KOPT-K1 (cell line): ENCODE measurements around the gene CCDC78.

Experiments
- H3K27ac ChIP-seq: fragments of 200-600 bp; sonication (generic); 2 replicates; pipeline ENCODE4 v1.5.1; 2016; ENCODE audit warnings: antibody characterized with exemption, mild to moderate bottlenecking, low read depth, low read length; ENCODE audit not compliant: poor library complexity, severe bottlenecking
- H3K36me3 ChIP-seq: fragments of 200-600 bp; sonication (generic); 2 replicates; pipeline ENCODE4 v1.5.1; 2017; ENCODE audit warnings: antibody characterized with exemption, mild to moderate bottlenecking, low read length, moderate library complexity; ENCODE audit not compliant: insufficient read depth
- H3K9me3 ChIP-seq: fragments of 200-600 bp; sonication (generic); 2 replicates; pipeline ENCODE4 v1.5.1; 2017; ENCODE audit warnings: antibody characterized with exemption, low read length, mild to moderate bottlenecking; ENCODE audit not compliant: insufficient read depth, poor library complexity, severe bottlenecking

CCDC78 gene

DNA sequence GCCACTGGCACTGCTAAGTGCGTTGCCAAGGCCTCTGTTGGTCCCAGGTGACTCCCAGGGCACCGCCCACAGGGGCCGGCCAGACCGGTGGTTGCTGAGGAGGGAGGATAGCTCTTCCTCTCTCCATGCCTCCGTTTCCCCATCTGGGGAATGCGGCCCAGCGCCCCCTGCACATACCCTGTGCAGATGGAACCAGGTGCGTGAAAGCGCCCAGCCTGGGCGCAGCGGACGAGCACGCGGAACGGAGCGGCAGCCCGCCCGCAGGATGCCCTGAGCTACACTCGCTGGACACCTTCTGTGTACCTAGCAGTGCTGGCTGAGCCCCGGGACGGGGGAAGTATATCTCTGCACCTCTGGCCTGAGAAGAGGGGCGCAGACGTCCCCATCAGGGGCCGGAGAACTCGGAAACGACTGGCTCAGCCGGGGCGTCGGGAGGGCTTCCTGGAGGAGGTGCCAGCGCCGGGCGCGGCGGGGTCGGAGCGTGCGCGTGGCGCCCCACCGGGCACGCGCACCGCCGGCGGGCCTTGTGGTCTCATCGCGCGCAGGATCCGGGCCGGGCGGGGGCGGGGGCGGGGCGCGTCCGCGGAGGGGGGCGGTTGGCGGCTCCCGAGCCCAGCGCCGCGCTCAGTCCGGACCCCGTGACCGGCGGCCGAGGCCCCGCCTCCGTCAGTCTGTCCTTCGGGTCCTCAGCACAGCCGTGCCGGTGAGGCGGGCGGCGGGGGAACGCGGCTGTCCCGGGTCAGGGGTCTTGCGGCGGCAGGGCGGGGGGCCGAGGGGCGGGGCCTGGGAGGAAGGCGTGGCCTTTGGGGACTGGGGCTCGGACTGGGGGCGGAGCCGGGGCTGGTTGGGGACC lies at the start of gene CCDC78, which contains the start of gene HAGHL:
CCDC78 (minus strand) TSS at position 6 of the 853 bp plus-strand sequence. CDS start 76 bp downstream, outside the sequence.
HAGHL (plus strand) TSS at position 669 of the 853 bp plus-strand sequence. CDS start 404 bp downstream, outside the sequence.
- Histone ChIP-seq H3K9me3 (no peaks in the 10 kb centered on the region), H3K36me3 (no peaks in the 10 kb centered on the region), H3K27ac (no peak within 1 kb of the TSS)

DNA sequence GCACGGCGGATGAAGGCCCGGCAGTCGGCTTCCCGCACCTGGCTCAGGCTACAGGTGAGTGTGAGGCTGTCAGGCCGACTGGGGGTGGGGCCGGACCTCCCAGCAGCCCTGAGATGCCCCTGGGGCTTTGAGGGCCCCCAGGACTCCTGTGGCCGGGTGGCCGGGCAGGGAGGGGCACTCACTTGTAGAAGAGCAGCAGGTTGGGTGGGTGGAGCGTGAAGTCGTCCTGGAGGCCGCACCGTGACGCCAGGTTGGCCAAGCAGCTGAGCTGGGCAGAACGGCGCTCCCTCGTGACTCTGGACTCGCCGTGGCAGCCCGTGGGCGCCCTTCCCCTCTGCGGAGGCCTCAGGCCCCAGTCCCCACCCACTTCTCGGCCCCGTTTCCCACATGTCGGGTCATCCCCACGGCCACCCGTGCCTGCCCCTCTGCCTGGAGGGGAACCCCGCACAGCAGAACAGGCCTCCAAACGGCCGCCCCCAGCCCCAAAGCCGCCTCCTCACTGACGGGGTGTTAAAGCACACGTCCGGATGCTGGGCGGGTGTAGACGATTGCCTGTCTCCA lies 49.1 kb upstream of the CCDC78 start:
- Histone ChIP-seq H3K27ac (no peak overlapping the region), H3K9me3 (no peaks in the 10 kb centered on the region), H3K36me3 (no peaks in the 10 kb centered on the region)

DNA sequence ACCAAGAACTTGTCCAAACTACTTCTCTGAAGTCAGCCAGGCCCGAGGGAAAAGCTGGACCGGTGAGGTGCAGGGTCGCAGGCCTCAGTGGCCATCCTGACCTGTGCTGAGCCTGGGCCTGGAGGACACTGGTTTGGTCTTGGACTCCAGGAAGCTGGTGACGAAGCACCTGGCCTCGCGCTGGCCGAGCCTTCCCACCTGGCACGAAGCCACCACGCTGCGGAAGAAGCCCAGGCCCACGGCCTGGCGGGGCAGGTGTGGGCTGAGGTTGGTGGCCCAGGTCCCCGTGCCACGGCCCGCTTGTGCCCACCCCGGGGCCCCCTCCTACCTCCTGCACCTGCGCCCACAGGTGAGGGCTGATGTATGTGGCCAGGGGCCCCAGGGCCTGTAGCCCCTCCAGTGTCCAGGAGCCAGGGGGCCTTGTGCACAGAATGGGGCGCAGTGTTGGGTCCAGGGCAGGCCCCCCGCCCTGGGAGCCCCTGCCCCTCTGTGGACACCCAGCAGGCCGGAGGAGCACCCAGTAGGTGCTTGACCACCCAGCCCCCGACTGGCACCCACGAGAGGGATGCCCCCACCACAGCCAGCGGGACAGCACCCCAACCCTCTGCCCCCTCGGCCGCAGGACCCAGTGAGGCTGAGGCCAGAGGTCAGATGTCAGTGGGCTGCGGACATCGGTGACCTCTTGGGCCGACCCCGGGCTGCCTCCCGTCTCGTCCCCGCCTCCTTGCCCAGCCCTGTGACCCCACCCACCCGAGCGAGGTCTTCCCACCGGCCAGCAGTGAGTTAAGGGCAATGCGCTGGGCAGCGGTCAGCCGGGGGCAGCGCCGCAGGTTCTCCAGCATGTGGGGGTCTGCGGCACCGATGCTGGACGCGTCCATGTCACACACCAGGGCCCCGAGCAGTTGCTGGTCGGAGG lies 48.1 kb upstream of the CCDC78 start:
- H3K36me3 ChIP-seq = no peaks in the 10 kb centered on the region
- H3K9me3 ChIP-seq = no peaks in the 10 kb centered on the region
- no peak overlapping the region for H3K27ac ChIP-seq

DNA sequence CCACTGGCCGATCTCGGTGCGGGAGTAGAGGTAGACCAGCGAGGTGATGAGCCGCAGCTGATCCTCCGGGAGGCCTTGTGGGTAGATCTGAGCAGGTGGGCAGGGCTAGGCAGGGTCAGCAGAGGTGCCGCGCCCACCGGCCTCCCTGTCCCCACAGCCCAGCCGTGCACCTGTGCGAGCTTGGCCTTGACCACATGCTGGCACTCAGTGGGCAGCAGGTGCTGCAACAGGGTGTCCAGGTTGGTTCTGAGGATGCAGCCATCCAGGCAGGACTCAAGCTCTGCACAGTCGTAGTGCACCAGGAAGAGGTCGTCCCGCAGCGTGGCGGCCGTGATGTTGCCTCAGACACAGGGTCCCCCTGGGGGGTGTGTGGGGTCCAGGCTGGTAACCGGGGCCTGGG lies 46.7 kb upstream of the CCDC78 start:
- Histone ChIP-seq H3K9me3 (no peaks in the 10 kb centered on the region), H3K27ac (no peak overlapping the region)

DNA sequence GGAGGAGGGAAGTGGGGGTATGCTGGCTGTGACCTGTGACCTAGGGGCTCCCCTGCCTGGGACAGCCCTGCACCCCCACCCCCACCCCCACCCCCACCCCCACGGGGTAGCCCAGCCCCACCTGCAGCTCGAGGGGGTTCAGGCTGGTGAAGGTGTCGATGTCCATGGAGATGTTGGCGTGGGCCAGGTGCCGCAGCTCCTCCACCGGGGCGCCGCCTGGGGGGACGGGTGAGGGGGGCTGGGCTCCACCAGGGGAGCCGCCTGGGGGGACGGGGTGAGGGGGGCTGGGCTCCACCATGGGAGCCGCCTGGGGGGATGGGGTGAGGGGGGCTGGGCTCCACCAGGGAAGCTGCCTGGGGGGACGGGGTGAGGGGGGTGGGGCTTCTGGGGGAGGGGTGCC lies 44.2 kb upstream of the CCDC78 start:
- H3K27ac ChIP-seq = no peak overlapping the region
- H3K9me3 ChIP-seq = no peaks in the 10 kb centered on the region
- H3K36me3 ChIP-seq = no peaks in the 10 kb centered on the region

More for the DNA sequence above, 46.7 kb upstream of the CCDC78 start:
- no peaks in the 10 kb centered on the region for H3K36me3 ChIP-seq

DNA sequence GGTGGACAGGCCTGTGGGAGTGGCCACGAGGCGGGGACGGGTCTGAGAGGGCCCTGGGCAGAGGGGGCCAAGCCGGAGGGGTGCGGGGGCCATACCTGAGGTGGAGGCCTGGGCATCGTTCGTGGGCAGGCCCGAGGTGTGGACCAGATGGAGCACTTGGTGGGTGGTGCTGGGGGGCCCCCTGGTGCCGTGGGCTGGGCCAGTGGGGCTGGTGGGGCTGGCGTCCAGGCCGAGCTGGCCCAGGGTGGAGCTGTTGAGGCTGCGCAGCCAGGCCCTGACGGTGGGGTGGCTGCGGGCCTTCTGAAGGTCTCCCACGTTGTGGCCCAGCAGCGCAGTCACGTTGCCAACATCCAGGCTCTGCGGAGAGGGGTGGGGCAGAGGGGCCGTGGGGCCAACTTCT lies 43.7 kb upstream of the CCDC78 start:
- H3K36me3 ChIP-seq = no peaks in the 10 kb centered on the region
- H3K27ac ChIP-seq = no peak overlapping the region
- no peaks in the 10 kb centered on the region for H3K9me3 ChIP-seq

DNA sequence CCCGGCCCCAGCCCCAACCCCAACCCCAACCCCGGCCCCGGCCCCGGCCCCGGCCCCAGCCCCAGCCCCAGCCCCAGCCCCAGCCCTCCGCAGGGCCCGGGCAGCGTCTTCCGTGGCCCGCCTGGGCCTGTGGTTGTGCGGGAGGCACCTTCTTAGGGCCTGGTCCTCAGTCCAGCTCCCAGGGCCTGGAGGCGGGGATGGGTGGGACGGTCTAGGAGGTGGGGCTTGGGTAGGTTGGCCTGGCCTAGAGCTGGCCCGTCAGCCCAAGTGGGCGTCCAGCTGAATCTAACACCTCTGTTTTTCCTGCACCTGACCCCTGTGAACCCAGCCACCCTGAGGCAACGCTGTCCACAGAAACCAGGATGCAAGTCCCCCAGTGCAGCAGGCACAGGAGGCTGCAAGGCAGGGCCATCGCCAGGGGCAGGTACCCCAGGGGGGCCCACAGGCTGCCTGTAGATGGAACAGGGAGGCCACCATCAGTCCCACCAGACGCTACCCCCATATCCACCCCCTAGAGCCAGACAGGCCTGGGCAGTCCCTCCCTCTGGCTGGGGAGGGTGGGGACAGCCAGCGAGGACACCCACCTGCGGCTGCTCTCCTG lies 43.0 kb upstream of the CCDC78 start:
- H3K27ac ChIP-seq = no peak overlapping the region
- H3K36me3 ChIP-seq = no peaks in the 10 kb centered on the region
- no peaks in the 10 kb centered on the region for H3K9me3 ChIP-seq

DNA sequence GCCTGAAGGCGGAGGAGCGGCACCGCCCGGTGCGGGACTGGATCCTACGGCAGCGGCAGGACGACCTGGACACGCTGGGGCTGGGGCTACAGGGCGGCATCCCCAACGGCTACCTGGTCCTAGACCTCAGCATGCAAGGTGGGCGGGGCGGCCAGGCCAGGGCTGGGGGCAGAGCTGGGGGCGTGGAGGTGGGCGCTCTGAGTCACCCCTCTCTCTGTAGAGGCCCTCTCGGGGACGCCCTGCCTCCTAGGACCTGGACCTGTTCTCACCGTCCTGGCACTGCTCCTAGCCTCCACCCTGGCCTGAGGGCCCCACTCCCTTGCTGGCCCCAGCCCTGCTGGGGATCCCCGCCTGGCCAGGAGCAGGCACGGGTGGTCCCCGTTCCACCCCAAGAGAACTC lies 42.2 kb upstream of the CCDC78 start:
- no peaks in the 10 kb centered on the region for H3K9me3 ChIP-seq
- H3K27ac ChIP-seq = no peak overlapping the region
- H3K36me3 ChIP-seq = no peaks in the 10 kb centered on the region

DNA sequence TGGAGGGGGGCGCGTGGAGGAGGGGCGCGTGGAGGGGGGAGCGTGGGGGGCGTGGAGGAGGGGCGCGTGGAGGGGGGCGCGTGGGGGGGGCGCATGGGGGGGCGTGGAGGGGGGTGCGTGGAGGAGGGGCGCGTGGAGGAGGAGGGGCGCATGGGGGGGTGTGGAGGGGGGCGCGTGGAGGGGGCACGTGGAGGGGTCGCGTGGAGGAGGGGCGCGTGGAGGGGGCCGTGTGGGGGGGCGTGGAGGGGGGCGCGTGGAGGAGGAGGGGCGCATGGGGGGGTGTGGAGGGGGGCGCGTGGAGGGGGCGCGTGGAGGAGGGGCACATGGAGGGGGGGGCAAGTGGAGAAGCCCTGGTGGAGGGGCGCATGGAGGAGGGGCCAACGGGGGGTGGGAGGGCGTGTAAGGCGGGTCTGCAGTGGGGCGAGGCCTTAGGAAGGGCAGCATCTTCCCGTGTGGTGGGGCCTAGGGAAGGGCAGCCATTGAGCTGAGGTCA lies 41.5 kb upstream of the CCDC78 start:
- Histone ChIP-seq H3K36me3 (no peaks in the 10 kb centered on the region), H3K27ac (no peak overlapping the region), H3K9me3 (no peaks in the 10 kb centered on the region)

DNA sequence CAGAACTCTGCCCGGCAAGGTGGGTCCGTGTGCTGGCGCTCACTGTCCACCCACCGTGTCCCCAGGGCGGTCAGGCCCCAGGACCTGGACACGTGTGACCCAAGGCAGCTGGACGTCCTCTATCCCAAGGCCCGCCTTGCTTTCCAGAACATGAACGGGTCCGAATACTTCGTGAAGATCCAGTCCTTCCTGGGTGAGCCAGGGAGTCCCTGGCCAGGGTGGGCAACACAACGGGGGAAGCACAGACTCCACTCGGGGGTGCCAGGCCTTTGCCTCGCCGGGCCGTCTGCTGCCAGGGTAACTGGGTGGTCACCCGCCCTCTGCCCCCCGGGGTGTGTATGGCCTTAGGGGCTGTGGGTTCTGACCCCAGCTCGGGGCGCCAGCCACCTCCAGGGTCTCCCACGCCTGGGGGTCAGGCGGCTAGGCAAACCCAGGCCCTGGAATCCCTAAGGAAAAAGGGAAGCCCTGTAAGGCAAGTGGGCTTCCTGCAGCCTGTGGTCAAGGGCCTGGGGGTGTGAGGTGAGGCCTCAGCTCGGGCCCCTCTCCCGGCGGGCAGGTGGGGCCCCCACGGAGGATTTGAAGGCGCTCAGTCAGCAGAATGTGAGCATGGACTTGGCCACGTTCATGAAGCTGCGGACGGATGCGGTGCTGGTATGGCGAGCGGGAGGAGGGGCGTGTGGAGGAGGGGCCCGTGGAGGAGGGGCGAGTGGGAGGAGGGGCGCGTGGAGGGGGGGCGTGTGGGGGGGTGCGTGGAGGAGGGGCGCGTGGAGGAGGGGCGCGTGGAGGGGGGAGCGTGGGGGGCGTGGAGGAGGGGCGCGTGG lies 40.8 kb upstream of the CCDC78 start:
- no peaks in the 10 kb centered on the region for H3K9me3 ChIP-seq
- no peaks in the 10 kb centered on the region for H3K36me3 ChIP-seq
- no peak overlapping the region for H3K27ac ChIP-seq

DNA sequence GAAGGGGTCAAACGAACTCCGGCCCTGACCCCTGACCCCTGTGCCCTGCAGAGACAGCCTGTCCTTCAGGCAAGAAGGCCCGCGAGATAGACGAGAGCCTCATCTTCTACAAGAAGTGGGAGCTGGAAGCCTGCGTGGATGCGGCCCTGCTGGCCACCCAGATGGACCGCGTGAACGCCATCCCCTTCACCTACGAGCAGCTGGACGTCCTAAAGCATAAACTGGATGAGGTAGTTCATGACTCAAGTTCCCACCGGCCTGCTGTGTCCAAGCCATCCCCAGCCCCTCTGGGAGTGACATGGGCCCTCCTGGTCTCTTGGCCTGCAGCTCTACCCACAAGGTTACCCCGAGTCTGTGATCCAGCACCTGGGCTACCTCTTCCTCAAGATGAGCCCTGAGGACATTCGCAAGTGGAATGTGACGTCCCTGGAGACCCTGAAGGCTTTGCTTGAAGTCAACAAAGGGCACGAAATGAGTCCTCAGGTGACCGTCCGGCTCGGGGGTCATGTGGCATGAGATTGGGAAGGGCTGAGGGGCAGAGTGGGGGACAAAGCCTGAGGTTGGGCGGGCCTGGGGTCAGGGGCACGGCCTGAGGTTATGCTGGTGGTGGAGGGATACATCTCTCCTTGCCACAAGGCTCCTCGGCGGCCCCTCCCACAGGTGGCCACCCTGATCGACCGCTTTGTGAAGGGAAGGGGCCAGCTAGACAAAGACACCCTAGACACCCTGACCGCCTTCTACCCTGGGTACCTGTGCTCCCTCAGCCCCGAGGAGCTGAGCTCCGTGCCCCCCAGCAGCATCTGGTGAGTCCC lies 40.0 kb upstream of the CCDC78 start:
- H3K9me3 ChIP-seq = no peaks in the 10 kb centered on the region
- no peaks in the 10 kb centered on the region for H3K36me3 ChIP-seq
- no peak overlapping the region for H3K27ac ChIP-seq

DNA sequence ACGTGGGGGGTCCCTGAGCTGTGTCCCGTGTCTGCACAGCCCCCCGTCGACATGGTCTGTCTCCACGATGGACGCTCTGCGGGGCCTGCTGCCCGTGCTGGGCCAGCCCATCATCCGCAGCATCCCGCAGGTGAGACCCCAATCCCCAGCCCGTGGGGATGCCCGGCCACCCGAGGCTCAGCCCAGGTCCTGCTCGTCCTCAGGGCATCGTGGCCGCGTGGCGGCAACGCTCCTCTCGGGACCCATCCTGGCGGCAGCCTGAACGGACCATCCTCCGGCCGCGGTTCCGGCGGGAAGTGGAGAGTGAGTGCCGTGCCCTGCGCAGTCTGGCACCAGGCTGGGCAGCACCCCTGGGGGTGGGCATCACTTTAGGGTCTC lies 39.2 kb upstream of the CCDC78 start:
- Histone ChIP-seq H3K27ac (no peak overlapping the region), H3K36me3 (no peaks in the 10 kb centered on the region), H3K9me3 (no peaks in the 10 kb centered on the region)

DNA sequence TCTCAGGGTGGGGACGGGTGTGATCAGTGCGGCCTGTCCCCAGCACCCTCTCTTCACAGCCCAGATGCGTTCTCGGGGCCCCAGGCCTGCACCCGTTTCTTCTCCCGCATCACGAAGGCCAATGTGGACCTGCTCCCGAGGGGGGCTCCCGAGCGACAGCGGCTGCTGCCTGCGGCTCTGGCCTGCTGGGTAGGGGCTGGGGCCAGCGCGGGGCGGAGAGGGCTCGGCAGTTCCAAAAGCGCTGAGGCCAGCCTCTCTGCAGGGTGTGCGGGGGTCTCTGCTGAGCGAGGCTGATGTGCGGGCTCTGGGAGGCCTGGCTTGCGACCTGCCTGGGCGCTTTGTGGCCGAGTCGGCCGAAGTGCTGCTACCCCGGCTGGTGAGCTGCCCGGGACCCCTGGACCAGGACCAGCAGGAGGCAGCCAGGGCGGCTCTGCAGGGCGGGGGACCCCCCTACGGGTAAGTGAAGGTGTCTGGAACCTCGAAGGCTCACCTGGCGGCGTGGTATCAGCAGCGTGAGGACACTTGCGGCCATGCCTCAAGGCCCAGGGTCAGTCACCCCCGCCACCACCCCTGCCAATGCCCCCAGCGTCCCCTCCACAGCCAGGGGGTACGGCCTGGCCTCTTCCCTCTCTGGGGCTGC lies 38.7 kb upstream of the CCDC78 start:
- Histone ChIP-seq H3K9me3 (no peaks in the 10 kb centered on the region), H3K27ac (no peak overlapping the region)

More for the DNA sequence above, 38.7 kb upstream of the CCDC78 start:
- H3K36me3 ChIP-seq = no peaks in the 10 kb centered on the region
